ENCODE results near the gene FAM209B. TPM values are rescaled to one million over a fixed set of nuclear protein-coding genes. Genes with fewer than 3 reads are reported as not detected.

FAM209B gene
- polyA plus RNA-seq, 3 donors = 0.24 TPM; not detected in 2

Other genes starting within 250 kb of the FAM209B start
- gene FAM210B, start 174.3 kb upstream of the FAM209B start, polyA plus RNA-seq (ENCODE audit: insufficient read length in 3 of 3) = 10 to 100 TPM; 43.1 to 45.3 (median 44.7) TPM
- 10 to 100 TPM; 15.6 to 16.9 (median 16.6) TPM for gene AURKA, start 141.0 kb upstream of the FAM209B start, polyA plus RNA-seq (ENCODE audit: insufficient read length in 3 of 3)
- gene CSTF1, start 140.6 kb upstream of the FAM209B start, polyA plus RNA-seq (ENCODE audit: insufficient read length in 3 of 3) = 10 to 100 TPM; 45.1 to 49.0 (median 48.4) TPM
- gene CASS4, start 121.0 kb upstream of the FAM209B start, polyA plus RNA-seq (ENCODE audit: insufficient read length in 3 of 3) = 1 to 10 TPM; 2.8 to 3.6 (median 3.6) TPM
- gene RTF2, start 64.6 kb upstream of the FAM209B start, polyA plus RNA-seq (ENCODE audit: insufficient read length in 3 of 3) = 100 to 1,000 TPM; 127 to 137 (median 127) TPM
- gene FAM209A, start 8.5 kb upstream of the FAM209B start, polyA plus RNA-seq (ENCODE audit: insufficient read length in 3 of 3) = under 1 TPM in 2 of 3 donors, not detected in 1; 0.30 to 0.71 TPM
- gene TFAP2C, start 96.1 kb downstream of the FAM209B start, polyA plus RNA-seq (ENCODE audit: insufficient read length in 3 of 3) = under 1 TPM; 0.54 to 0.94 (median 0.81) TPM